DMS53 (cell line): ENCODE results near the gene WDR82.
"Not testable (repeated sequence)": the region's sequence is repeated elsewhere in the genome, so short reads cannot be mapped to it uniquely, and the experiment has no call there.

ENCODE experiments used
- DNase-seq: peaks from one replicate; lab custom pipeline; 2025; lab: John Stamatoyannopoulos, UW

The WDR82 gene

GRCh38 chr3:52289747-52290595 is 11.5 kb upstream of the WDR82 start:
- peak; percentile 65 for DNase-seq

- DNase-seq: no peak
These were observed 10.9 kb upstream of the WDR82 start for GRCh38 chr3:52289338-52289746.

GRCh38 chr3:52288674-52289073 is 10.2 kb upstream of the WDR82 start:
- no peak for DNase-seq

GRCh38 chr3:52286777-52287110 is 8.3 kb upstream of the WDR82 start:
- peak; percentile 24 for DNase-seq

- not testable (repeated sequence) for DNase-seq
These were observed 5.6 kb upstream of the WDR82 start for GRCh38 chr3:52284051-52284450.

- peak; percentile 2 for DNase-seq
These were observed 4.9 kb upstream of the WDR82 start for GRCh38 chr3:52283306-52283705.

- DNase-seq: peak; percentile 2
These were observed 3.7 kb upstream of the WDR82 start for GRCh38 chr3:52281981-52282801.

GRCh38 chr3:52280050-52280461 is 1.6 kb upstream of the WDR82 start:
- peak; percentile 65 for DNase-seq

GRCh38 chr3:52279596-52279995 is 1.1 kb upstream of the WDR82 start:
- DNase-seq: peak; percentile 13

- peak; percentile 61 for DNase-seq
These were observed 408 bp downstream of the WDR82 start for GRCh38 chr3:52277972-52278509.

- peak; percentile 53 for DNase-seq
These were observed 1.1 kb downstream of the WDR82 start for GRCh38 chr3:52277071-52277964.

GRCh38 chr3:52274781-52275180 is 3.7 kb downstream of the WDR82 start:
- DNase-seq: not testable (repeated sequence)

GRCh38 chr3:52272831-52273230 is 5.6 kb downstream of the WDR82 start:
- no peak for DNase-seq

- not testable (repeated sequence) for DNase-seq
These were observed 6.3 kb downstream of the WDR82 start for GRCh38 chr3:52272172-52272571.

- DNase-seq: no peak
These were observed 8.1 kb downstream of the WDR82 start for GRCh38 chr3:52270252-52270754.

- DNase-seq: no peak
These were observed 8.7 kb downstream of the WDR82 start for GRCh38 chr3:52269776-52270175.

GRCh38 chr3:52268036-52268435 is 10.4 kb downstream of the WDR82 start:
- DNase-seq: peak; percentile 25

- peak; percentile 29 for DNase-seq
These were observed 13.1 kb downstream of the WDR82 start for GRCh38 chr3:52265387-52265786.

- no peak for DNase-seq
These were observed 16.0 kb downstream of the WDR82 start for GRCh38 chr3:52262447-52262846.

GRCh38 chr3:52259448-52259847 is 19.0 kb downstream of the WDR82 start:
- DNase-seq: no peak

- no peak for DNase-seq
These were observed 19.4 kb downstream of the WDR82 start for GRCh38 chr3:52259035-52259434.

- DNase-seq: no peak
These were observed 20.5 kb downstream of the WDR82 start for GRCh38 chr3:52257911-52258310.
